Measurements from ENCODE around the gene FIS1. TPM values are rescaled to one million over a fixed set of nuclear protein-coding genes. Genes with fewer than 3 reads are reported as not detected.
"Not testable (repeated sequence)": the region's sequence is repeated elsewhere in the genome, so short reads cannot be mapped to it uniquely, and the experiment has no call there.

The FIS1 gene
- total RNA-seq, 1 donor from 2014 or later = 147 TPM

- Histone ChIP-seq H3K9me3 (no peaks in the 10 kb centered on the region), H3K4me3 (no peak overlapping the region), H3K27ac (no peak overlapping the region), H3K4me1 (peaks cover 6% of the 10 kb centered on the region), H3K36me3 (no peaks in the 10 kb centered on the region), H3K27me3 (peaks cover 48% of the 10 kb centered on the region)
- intact Hi-C loops (cut with DNase I) = no loop called here
- DNase-seq (no peak), ATAC-seq (no peak)
- no peak for TF ChIP-seq CTCF (IDR thresholded peaks at IDR 0.05)
Observed at GRCh38 chr7:101200504-101200861, 44.4 kb downstream of the FIS1 start.

GRCh38 chr7:101199522-101199921 is 45.4 kb downstream of the FIS1 start:
- H3K4me1 ChIP-seq; ATAC-seq; DNase-seq; H3K9me3 ChIP-seq; intact Hi-C loops (cut with DNase I); H3K36me3 ChIP-seq; H3K27ac ChIP-seq; H3K4me3 ChIP-seq: not testable (repeated sequence)
- H3K27me3 ChIP-seq = peaks cover 48% of the 10 kb centered on the region

- DNase-seq (no peak), ATAC-seq (no peak)
- TF ChIP-seq CTCF (IDR thresholded peaks at IDR 0.05) = no peak
- Histone ChIP-seq H3K4me1 (peaks cover 6% of the 10 kb centered on the region), H3K4me3 (no peak overlapping the region), H3K27ac (no peak overlapping the region), H3K27me3 (peaks cover 48% of the 10 kb centered on the region), H3K36me3 (no peaks in the 10 kb centered on the region), H3K9me3 (no peaks in the 10 kb centered on the region)
- intact Hi-C loops (cut with DNase I) = no loop called here
Observed at GRCh38 chr7:101198476-101198875, 46.4 kb downstream of the FIS1 start.

- TF ChIP-seq CTCF (IDR thresholded peaks at IDR 0.05) = no peak
- Histone ChIP-seq H3K4me3 (no peak overlapping the region), H3K4me1 (peaks cover 6% of the 10 kb centered on the region), H3K36me3 (no peaks in the 10 kb centered on the region), H3K27ac (no peak overlapping the region), H3K27me3 (peaks cover 44% of the 10 kb centered on the region), H3K9me3 (no peaks in the 10 kb centered on the region)
- no peak for DNase-seq
- no peak for ATAC-seq
- intact Hi-C loops (cut with DNase I) = no loop called here
Observed at GRCh38 chr7:101197991-101198390, 46.9 kb downstream of the FIS1 start.

- intact Hi-C loops (cut with DNase I) = no loop called here
- Histone ChIP-seq H3K4me1 (no peaks in the 10 kb centered on the region), H3K36me3 (no peaks in the 10 kb centered on the region), H3K4me3 (no peak overlapping the region), H3K27ac (no peak overlapping the region), H3K27me3 (peaks cover 22% of the 10 kb centered on the region), H3K9me3 (no peaks in the 10 kb centered on the region)
- ATAC-seq (no peak), DNase-seq (no peak)
- no peak for TF ChIP-seq CTCF (IDR thresholded peaks at IDR 0.05)
Observed at GRCh38 chr7:101195884-101196283, 49.0 kb downstream of the FIS1 start.

Other genes starting within 250 kb of the FIS1 start
- not detected for gene MUC17, start 225.0 kb downstream of the FIS1 start, total RNA-seq
- 60.9 TPM for gene TRIM56, start 159.6 kb downstream of the FIS1 start, total RNA-seq
- 13.7 TPM for gene SERPINE1, start 118.0 kb downstream of the FIS1 start, total RNA-seq
- gene AP1S1, start 90.6 kb downstream of the FIS1 start, total RNA-seq = 24.0 TPM
- not detected for gene VGF, start 79.5 kb downstream of the FIS1 start, total RNA-seq
- not detected for gene NAT16, start 64.8 kb downstream of the FIS1 start, total RNA-seq
- not detected for gene MOGAT3, start 44.0 kb downstream of the FIS1 start, total RNA-seq
- 82.1 TPM for gene PLOD3, start 27.5 kb downstream of the FIS1 start, total RNA-seq
- gene ZNHIT1, start 26.9 kb downstream of the FIS1 start, total RNA-seq = 51.9 TPM
- gene CLDN15, start 7.3 kb downstream of the FIS1 start, total RNA-seq = 17.7 TPM
- 16.2 TPM for gene IFT22, start 76.7 kb upstream of the FIS1 start, total RNA-seq
- 0.58 TPM for gene COL26A1, start 117.8 kb upstream of the FIS1 start, total RNA-seq